Gastrocnemius medialis (tissue), 4 donors: ENCODE measurements around the gene AGAP3.

Experiments used
- POLR2A ChIP-seq, 2 donors: fragments of 450-650 bp; IDR thresholded peaks; one replicate each; pipeline ENCODE4 v1.6.1; 2017; ENCODE audit warnings: antibody characterized with exemption in 2 of 2, mild to moderate bottlenecking in 2 of 2, moderate library complexity in 2 of 2
- TF ChIP-seq, protein P1 (sequence below), 5 experiments: fragments of 450-650 bp in 3 of 5; fragments of 200-600 bp in 2 of 5; sonication (generic) in 2 of 5; IDR thresholded peaks in 4 of 5; conservative IDR thresholded peaks in 1 of 5; 1 replicate in 4 of 5; 2 replicates in 1 of 5; pipeline ENCODE4 v1.5.1; 2016 to 2019; ENCODE audit warnings: antibody characterized with exemption in 5 of 5, mild to moderate bottlenecking in 3 of 5, moderate library complexity in 3 of 5

DNA sequence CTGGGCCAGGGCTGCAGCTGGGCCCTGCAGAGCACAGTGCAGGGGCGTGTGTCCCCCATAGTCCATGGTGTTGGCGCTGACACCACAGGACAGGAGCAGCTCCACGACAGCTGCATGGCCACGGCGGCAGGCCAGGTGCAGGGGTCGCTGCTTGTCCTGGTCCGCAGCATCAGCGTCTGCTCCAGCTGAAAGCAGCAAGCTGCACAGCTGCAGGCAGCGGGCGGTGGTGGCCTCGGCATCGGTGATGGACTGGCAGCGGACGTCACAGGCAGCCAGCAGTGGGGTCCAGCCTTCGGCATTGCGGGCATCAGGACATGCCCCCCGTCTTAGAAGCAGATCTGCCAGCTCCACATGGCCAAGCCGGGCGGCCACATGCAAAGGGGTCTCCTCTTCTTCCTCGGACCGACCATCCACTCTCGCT is 94.7 kb downstream of the AGAP3 start:
- TF ChIP-seq, protein P1, sequence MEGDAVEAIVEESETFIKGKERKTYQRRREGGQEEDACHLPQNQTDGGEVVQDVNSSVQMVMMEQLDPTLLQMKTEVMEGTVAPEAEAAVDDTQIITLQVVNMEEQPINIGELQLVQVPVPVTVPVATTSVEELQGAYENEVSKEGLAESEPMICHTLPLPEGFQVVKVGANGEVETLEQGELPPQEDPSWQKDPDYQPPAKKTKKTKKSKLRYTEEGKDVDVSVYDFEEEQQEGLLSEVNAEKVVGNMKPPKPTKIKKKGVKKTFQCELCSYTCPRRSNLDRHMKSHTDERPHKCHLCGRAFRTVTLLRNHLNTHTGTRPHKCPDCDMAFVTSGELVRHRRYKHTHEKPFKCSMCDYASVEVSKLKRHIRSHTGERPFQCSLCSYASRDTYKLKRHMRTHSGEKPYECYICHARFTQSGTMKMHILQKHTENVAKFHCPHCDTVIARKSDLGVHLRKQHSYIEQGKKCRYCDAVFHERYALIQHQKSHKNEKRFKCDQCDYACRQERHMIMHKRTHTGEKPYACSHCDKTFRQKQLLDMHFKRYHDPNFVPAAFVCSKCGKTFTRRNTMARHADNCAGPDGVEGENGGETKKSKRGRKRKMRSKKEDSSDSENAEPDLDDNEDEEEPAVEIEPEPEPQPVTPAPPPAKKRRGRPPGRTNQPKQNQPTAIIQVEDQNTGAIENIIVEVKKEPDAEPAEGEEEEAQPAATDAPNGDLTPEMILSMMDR (IDR thresholded peaks at IDR 0.05 in 4 of 5, conservative IDR thresholded peaks at IDR 0.05 in 1 of 5) = no peak
- TF ChIP-seq POLR2A (IDR thresholded peaks at IDR 0.05) = no peak
